ENCODE results near the gene HACD1. TPM values are rescaled to one million over a fixed set of nuclear protein-coding genes. Genes with fewer than 3 reads are reported as not detected.

HACD1 gene
- total and polyA plus RNA-seq, 2 donors (not counting 3 experiments of a cell fraction or from before 2014, with no cell fraction given), result 17.4 to 25.2 TPM

- no peak for TF ChIP-seq FOS (IDR thresholded peaks at IDR 0.05; ENCODE audit: borderline replicate concordance, insufficient read depth, low read length)
- no peak for TF ChIP-seq GATA2 (IDR thresholded peaks at IDR 0.05; ENCODE audit: insufficient read depth, insufficient read length, low read depth, low read length)
- Histone ChIP-seq H3K4me1 (ENCODE audit: control insufficient read depth, extremely low read depth, insufficient read depth, low read length) (no peaks in the 10 kb centered on the region), H3K9ac (replicated peaks; ENCODE audit: extremely low read depth, insufficient read depth, low read length) (no peak overlapping the region), H3K27ac (ENCODE audit: insufficient read depth, low read depth, low read length) (no peak overlapping the region), H3K4me3 (replicated peaks in 1 of 3; ENCODE audit: insufficient read depth in 1 of 3, low read depth in 1 of 3, low read length in 3 of 3) (no peak overlapping the region), H2AFZ (ENCODE audit: low read depth, low read length) (no peak overlapping the region), H3K27me3 (ENCODE audit: control insufficient read depth in 2 of 2, insufficient read depth in 2 of 2, low read length in 2 of 2) (peaks cover 5 to 22% of the 10 kb centered on the region in 2 experiments), H3K36me3 (ENCODE audit: control insufficient read depth in 2 of 2, extremely low read depth in 1 of 2, insufficient read depth in 2 of 2, low read length in 2 of 2) (no peaks in the 10 kb centered on the region), H3K79me2 (ENCODE audit: control insufficient read depth, insufficient read depth, low read length) (no peaks in the 10 kb centered on the region), H4K20me1 (replicated peaks; ENCODE audit: control insufficient read depth, extremely low read depth, insufficient read depth, low read length) (no peaks in the 10 kb centered on the region), H3K9me3 (replicated peaks; ENCODE audit: control insufficient read depth, insufficient read depth, low read length) (no peaks in the 10 kb centered on the region), H3K9me1 (replicated peaks; ENCODE audit: control insufficient read depth, extremely low read depth, insufficient read depth, low read length) (no peaks in the 10 kb centered on the region), H3K4me2 (ENCODE audit: insufficient read depth, low read length) (no peak overlapping the region)
- dilution Hi-C loops (cut with MboI; ENCODE audit: extremely low pct_ligation_motif_present, low sequenced_read_pairs) (no loop called here), intact Hi-C loops (cut with micrococcal nuclease) (no loop called here)
- no TSS peak for BruUV-seq (replicated peaks)
- FAIRE-seq (no peak), DNase-seq (ENCODE audit: low read depth, low spot score) (no peak)
- ChIA-PET POLR2A (no interaction called here), CTCF (interaction anchor here (1.1 kb wide), 1 partner anchor 9 kb away, joined by 4 read pairs; the partner anchor contains the start of gene HACD1)
These were observed 9.5 kb upstream of the HACD1 start for GRCh38 chr10:17626656-17627055.

- TF ChIP-seq FOS (IDR thresholded peaks at IDR 0.05; ENCODE audit: borderline replicate concordance, insufficient read depth, low read length), result no peak
- no peak for TF ChIP-seq POLR2AphosphoS5 (IDR thresholded peaks at IDR 0.05; ENCODE audit: insufficient read depth, low read depth, low read length)
- no peak for TF ChIP-seq JUN (IDR thresholded peaks at IDR 0.05; ENCODE audit: borderline replicate concordance, insufficient read depth, insufficient read length, low read depth)
- TF ChIP-seq EZH2 (IDR thresholded peaks at IDR 0.05; ENCODE audit: borderline replicate concordance, low read depth, low read length, severe bottlenecking), result no peak
- TF ChIP-seq CTCF (IDR thresholded peaks at IDR 0.05; ENCODE audit: extremely low read depth in 1 of 2, insufficient read depth in 1 of 2, low read depth in 1 of 2, low read length in 2 of 2), result no peak
- TF ChIP-seq MAX (IDR thresholded peaks at IDR 0.05; ENCODE audit: insufficient read depth, insufficient read length), result no peak
- TF ChIP-seq GATA2 (IDR thresholded peaks at IDR 0.05; ENCODE audit: insufficient read depth, insufficient read length, low read depth, low read length), result no peak
- Histone ChIP-seq H3K4me2 (ENCODE audit: insufficient read depth, low read length) (no peak overlapping the region), H3K9ac (replicated peaks; ENCODE audit: extremely low read depth, insufficient read depth, low read length) (no peak overlapping the region), H3K9me3 (replicated peaks; ENCODE audit: control insufficient read depth, insufficient read depth, low read length) (no peaks in the 10 kb centered on the region), H2AFZ (ENCODE audit: low read depth, low read length) (no peak overlapping the region), H3K9me1 (replicated peaks; ENCODE audit: control insufficient read depth, extremely low read depth, insufficient read depth, low read length) (no peaks in the 10 kb centered on the region), H3K79me2 (ENCODE audit: control insufficient read depth, insufficient read depth, low read length) (no peaks in the 10 kb centered on the region), H3K4me1 (ENCODE audit: control insufficient read depth, extremely low read depth, insufficient read depth, low read length) (no peaks in the 10 kb centered on the region), H4K20me1 (replicated peaks; ENCODE audit: control insufficient read depth, extremely low read depth, insufficient read depth, low read length) (no peaks in the 10 kb centered on the region), H3K27ac (ENCODE audit: insufficient read depth, low read depth, low read length) (no peak overlapping the region), H3K36me3 (ENCODE audit: control insufficient read depth in 2 of 2, extremely low read depth in 1 of 2, insufficient read depth in 2 of 2, low read length in 2 of 2) (no peaks in the 10 kb centered on the region), H3K27me3 (ENCODE audit: control insufficient read depth in 2 of 2, insufficient read depth in 2 of 2, low read length in 2 of 2) (peaks cover 9 to 27% of the 10 kb centered on the region in 2 experiments), H3K4me3 (replicated peaks in 1 of 3; ENCODE audit: insufficient read depth in 1 of 3, low read depth in 1 of 3, low read length in 3 of 3) (no peak overlapping the region)
- dilution Hi-C loops (cut with MboI; ENCODE audit: extremely low pct_ligation_motif_present, low sequenced_read_pairs), result no loop called here
- DNase-seq (ENCODE audit: low read depth, low spot score), result no peak
- no peak for FAIRE-seq
- POLR2A ChIA-PET, result no interaction called here
- intact Hi-C loops (cut with micrococcal nuclease), result no loop called here
- CTCF ChIA-PET, result interaction anchor here (1.0 kb wide), 1 partner anchor 9 kb away, joined by 4 read pairs; no protein-coding TSS in a partner anchor
- BruUV-seq (replicated peaks), result no TSS peak
These were observed 7.8 kb upstream of the HACD1 start for GRCh38 chr10:17624996-17625395.

All from endothelial cell of umbilical vein (primary cell).